Coronary artery (tissue), 2 donors: ENCODE data around the gene ZNF398.

Experiments used
- DNase-seq: peaks from one replicate; pipeline ENCODE4 v3.0.0-alpha.2; 2017; ENCODE audit warnings: low spot score
- H3K27ac ChIP-seq, 2 donors: fragments of 200-600 bp; sonication (generic); one replicate each; pipeline ENCODE4 v1.5.1; 2016 to 2019
- H3K4me3 ChIP-seq: fragments of 200-600 bp; sonication (generic); 2 replicates; pipeline ENCODE4 v1.5.1; 2016; ENCODE audit warnings: mild to moderate bottlenecking, moderate library complexity
- TF ChIP-seq, protein P1 (sequence below): fragments of 200-600 bp; sonication (generic); IDR thresholded peaks from one replicate; pipeline ENCODE4 v1.5.1; 2019; ENCODE audit warnings: antibody characterized with exemption

The ZNF398 gene

DNA sequence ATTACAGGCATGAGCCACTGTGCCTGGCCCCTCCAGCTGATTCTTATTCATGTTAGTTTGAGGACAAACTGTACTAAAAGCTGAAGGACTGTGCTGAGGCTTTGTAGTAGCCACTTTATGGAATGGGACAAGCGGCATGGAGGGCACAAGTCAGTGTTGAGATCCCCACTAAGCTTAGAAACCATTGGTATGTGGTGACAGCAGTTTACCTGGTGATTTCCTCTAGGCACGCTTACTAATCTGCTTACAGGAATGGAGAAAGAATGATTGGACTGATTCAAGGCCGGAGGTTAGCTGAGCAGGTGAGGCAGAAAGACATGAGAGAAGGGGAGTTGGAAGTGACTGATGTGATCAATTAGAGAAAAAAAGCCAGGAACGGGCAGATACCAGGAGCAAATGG, 3.7 kb downstream of the ZNF398 start:
- TF ChIP-seq, protein P1, sequence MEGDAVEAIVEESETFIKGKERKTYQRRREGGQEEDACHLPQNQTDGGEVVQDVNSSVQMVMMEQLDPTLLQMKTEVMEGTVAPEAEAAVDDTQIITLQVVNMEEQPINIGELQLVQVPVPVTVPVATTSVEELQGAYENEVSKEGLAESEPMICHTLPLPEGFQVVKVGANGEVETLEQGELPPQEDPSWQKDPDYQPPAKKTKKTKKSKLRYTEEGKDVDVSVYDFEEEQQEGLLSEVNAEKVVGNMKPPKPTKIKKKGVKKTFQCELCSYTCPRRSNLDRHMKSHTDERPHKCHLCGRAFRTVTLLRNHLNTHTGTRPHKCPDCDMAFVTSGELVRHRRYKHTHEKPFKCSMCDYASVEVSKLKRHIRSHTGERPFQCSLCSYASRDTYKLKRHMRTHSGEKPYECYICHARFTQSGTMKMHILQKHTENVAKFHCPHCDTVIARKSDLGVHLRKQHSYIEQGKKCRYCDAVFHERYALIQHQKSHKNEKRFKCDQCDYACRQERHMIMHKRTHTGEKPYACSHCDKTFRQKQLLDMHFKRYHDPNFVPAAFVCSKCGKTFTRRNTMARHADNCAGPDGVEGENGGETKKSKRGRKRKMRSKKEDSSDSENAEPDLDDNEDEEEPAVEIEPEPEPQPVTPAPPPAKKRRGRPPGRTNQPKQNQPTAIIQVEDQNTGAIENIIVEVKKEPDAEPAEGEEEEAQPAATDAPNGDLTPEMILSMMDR = no peak
- no peak overlapping the region for H3K27ac ChIP-seq
- no peak for DNase-seq
- H3K4me3 ChIP-seq = no peak overlapping the region

DNA sequence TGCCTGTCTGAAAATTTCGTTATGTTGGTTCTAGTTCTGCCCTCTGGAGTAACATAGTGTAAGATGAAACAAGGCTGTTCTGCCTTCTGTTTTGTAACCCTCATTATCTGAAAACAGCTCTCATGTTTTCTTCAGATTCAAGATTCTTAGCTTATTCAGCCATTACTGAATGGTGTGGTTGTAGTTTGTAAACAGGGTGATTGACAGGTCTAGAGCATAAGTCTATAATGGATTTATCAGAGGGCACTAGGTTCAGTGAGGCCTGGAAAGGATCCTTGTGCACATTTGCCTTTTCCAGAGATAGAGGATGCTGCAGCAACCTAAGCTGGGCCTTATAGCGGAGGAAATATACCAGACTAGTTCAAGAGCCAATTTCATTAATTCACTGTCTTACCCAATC, 6.1 kb downstream of the ZNF398 start:
- TF ChIP-seq, protein P1 = no peak
- Histone ChIP-seq H3K4me3 (no peak overlapping the region), H3K27ac (no peak overlapping the region)
- DNase-seq = no peak

DNA sequence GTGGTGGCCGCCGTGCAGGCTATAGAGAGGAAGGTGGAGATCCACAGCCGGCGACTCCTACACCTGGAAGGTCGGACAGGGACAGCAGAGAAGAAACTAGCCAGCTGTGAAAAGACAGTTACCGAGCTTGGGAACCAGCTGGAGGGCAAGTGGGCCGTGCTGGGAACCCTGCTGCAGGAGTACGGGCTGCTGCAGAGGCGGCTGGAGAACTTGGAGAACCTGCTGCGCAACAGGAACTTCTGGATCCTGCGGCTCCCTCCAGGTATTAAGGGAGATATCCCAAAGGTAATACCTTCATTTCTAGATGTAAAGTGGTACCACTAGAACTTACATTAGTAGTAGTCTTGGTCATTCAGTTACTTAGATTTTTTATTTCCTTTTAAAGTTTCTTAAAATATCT, 6.8 kb downstream of the ZNF398 start:
- no peak overlapping the region for H3K4me3 ChIP-seq
- H3K27ac ChIP-seq = no peak overlapping the region
- no peak for DNase-seq
- TF ChIP-seq, protein P1 = no peak

DNA sequence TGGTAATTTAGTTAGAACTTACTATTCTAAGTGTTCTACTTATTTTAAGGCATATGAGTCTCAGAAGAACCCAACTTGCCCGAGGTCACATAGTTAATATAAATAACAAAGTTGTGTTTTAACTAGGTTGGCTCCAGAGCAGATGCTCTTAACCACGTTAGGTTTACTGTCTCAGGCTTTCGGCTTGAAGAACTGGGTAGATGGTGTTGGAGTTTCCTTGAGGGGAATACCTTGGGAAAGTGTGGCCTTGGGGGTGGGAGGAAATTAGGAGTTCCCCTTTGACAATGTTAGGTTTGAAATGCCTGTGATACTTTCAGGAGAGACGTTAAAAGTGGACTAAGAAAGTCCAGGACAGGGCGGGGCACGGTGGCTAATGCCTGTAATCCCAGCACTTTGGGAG, 9.6 kb downstream of the ZNF398 start:
- Histone ChIP-seq H3K4me3 (no peak overlapping the region), H3K27ac (no peak overlapping the region)
- DNase-seq = no peak
- TF ChIP-seq, protein P1 = no peak

DNA sequence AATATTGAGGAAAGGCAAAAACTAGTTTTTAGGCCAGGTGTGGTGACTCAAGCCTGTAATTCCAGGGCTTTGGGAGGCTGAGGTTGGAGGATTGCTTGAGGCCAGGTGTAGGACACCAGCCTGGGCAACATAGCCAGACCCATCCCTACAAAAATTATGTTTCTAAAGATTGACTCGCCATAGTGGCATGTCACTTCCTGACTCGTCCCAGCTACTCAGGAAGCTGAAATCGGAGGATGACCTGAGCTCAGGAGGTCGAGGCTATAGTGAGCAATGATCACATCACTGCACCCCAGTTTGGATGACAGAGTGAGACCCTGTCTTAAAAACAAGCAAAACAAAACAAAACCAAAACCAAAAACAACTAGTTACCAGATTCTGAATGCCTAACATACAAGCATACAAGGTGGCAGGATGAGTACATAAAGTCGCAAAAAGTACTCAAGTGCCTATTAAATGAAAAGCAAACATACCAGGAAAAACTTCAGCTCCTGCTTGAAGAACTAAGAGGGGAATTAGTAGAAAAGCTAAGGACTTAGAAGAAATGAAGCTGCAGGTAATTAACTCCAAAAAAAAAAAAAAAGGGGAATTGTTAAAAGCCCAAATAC, 14.1 kb downstream of the ZNF398 start:
- no peak overlapping the region for H3K4me3 ChIP-seq
- DNase-seq = no peak
- TF ChIP-seq, protein P1 = no peak
- no peak overlapping the region for H3K27ac ChIP-seq

DNA sequence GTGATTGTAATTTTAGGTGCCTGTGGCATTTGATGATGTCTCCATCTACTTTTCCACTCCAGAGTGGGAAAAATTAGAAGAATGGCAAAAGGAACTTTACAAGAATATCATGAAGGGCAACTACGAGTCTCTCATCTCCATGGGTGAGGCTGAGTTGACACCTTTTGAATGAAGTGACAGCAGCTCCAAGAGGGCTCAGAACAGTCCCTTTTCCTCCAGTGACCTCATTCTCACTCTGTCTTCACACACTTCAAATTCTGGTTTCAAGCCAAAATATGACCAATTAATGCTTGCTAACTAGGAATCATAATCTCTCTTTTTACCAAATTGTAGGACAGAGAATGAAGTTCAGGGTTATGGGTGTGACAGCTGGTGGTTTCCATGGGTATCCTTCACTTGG, 18.9 kb downstream of the ZNF398 start:
- TF ChIP-seq, protein P1 = no peak
- Histone ChIP-seq H3K27ac (no peak overlapping the region), H3K4me3 (no peak overlapping the region)
- no peak for DNase-seq

DNA sequence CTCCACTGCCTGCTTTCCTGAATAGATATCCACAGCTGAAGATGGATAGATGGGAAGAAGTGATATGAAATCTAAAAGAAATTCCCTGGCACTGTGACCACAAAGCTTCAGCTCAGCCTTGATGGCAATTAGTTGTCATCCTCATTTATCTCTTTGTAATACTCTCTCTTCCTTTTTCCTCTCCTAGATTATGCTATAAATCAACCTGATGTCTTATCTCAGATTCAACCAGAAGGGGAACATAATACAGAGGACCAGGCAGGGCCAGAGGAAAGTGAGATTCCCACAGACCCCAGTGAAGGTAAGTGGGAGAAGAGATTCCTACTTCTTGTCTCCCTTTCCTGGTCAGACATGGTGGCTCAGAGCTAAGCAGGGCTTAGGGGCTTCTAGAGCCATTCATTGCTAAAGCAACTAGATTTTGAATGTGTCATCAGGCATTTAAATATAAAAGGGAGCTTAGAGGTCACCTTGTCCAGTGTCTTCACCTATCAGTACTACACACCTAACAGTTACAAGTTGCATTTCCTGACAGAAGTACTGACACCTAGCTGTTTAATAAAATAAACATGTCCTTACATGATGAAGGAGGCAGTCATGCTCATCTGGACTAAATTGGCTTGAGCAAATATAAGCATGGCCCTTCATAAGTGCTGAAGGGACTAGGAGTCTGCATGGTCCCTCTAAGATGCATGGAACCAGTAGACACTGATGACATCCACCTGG, 19.5 kb downstream of the ZNF398 start:
- Histone ChIP-seq H3K27ac (no peak overlapping the region), H3K4me3 (no peak overlapping the region)
- no peak for DNase-seq
- TF ChIP-seq, protein P1 = no peak
